A549 (cell line): ENCODE results near the gene SNX15.

Experiments used
- CBX8 ChIP-seq: fragments of 200-600 bp; sonication (generic); IDR thresholded peaks from 2 replicates; pipeline ENCODE4 v1.6.1; 2016
- CHD4 ChIP-seq: fragments of 200-600 bp; sonication (generic); IDR thresholded peaks from 2 replicates; pipeline ENCODE4 v1.6.1; 2016; ENCODE audit warnings: antibody characterized with exemption, mild to moderate bottlenecking, borderline replicate concordance
- EP300 ChIP-seq, 2 experiments: fragments of >200 bp; sonication (Bioruptor Twin); formaldehyde crosslinking; IDR thresholded peaks; 2 replicates in 1 of 2; 3 replicates in 1 of 2; pipeline ENCODE4 v1.6.1; 2016 to 2017
- JUN ChIP-seq, 2 experiments: fragments of >200 bp; sonication (Bioruptor Twin); formaldehyde crosslinking; IDR thresholded peaks; 2 replicates in 1 of 2; 3 replicates in 1 of 2; pipeline ENCODE4 v1.6.1; 2016 to 2017
- MAZ ChIP-seq: fragments of 150-350 bp; IDR thresholded peaks from 2 replicates; pipeline ENCODE4 v1.6.1; 2014; ENCODE audit warnings: antibody characterized with exemption, low read depth, low read length, borderline replicate concordance
- MYC ChIP-seq: IDR thresholded peaks from 2 replicates; pipeline ENCODE4 v1.6.1; 2012; ENCODE audit warnings: mild to moderate bottlenecking, inconsistent platforms, low read length, improper control_type of control experiment, borderline replicate concordance
- POLR2A ChIP-seq: IDR thresholded peaks from 2 replicates; pipeline ENCODE4 v1.6.1; 2012; ENCODE audit warnings: mild to moderate bottlenecking, low read length
- TP53 ChIP-seq: fragments of 250-450 bp; sonication (Bioruptor Pico); IDR thresholded peaks from 2 replicates; pipeline ENCODE4 v1.5.0; 2021; ENCODE audit warnings: mild to moderate bottlenecking, moderate library complexity
- TF ChIP-seq, protein P1 (sequence below): fragments of >200 bp; sonication (Bioruptor Twin); formaldehyde crosslinking; IDR thresholded peaks from 3 replicates; pipeline ENCODE4 v1.5.1; 2016
- TF ChIP-seq, protein P2 (sequence below): fragments of 200-600 bp; sonication (generic); IDR thresholded peaks from 2 replicates; pipeline ENCODE4 v1.6.1; 2016; ENCODE audit warnings: antibody characterized with exemption, mild to moderate bottlenecking, moderate library complexity

- TF ChIP-seq POLR2A: no peak
- TF ChIP-seq CHD4: no peak
- TF ChIP-seq, protein P1, sequence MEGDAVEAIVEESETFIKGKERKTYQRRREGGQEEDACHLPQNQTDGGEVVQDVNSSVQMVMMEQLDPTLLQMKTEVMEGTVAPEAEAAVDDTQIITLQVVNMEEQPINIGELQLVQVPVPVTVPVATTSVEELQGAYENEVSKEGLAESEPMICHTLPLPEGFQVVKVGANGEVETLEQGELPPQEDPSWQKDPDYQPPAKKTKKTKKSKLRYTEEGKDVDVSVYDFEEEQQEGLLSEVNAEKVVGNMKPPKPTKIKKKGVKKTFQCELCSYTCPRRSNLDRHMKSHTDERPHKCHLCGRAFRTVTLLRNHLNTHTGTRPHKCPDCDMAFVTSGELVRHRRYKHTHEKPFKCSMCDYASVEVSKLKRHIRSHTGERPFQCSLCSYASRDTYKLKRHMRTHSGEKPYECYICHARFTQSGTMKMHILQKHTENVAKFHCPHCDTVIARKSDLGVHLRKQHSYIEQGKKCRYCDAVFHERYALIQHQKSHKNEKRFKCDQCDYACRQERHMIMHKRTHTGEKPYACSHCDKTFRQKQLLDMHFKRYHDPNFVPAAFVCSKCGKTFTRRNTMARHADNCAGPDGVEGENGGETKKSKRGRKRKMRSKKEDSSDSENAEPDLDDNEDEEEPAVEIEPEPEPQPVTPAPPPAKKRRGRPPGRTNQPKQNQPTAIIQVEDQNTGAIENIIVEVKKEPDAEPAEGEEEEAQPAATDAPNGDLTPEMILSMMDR: no peak
- TF ChIP-seq MAZ: no peak
- TF ChIP-seq CBX8: no peak
- no peak for TF ChIP-seq MYC
- TF ChIP-seq EP300 (IDR thresholded peaks at IDR 0.05): no peak
- TF ChIP-seq JUN (IDR thresholded peaks at IDR 0.05): no peak
- TF ChIP-seq, protein P2, sequence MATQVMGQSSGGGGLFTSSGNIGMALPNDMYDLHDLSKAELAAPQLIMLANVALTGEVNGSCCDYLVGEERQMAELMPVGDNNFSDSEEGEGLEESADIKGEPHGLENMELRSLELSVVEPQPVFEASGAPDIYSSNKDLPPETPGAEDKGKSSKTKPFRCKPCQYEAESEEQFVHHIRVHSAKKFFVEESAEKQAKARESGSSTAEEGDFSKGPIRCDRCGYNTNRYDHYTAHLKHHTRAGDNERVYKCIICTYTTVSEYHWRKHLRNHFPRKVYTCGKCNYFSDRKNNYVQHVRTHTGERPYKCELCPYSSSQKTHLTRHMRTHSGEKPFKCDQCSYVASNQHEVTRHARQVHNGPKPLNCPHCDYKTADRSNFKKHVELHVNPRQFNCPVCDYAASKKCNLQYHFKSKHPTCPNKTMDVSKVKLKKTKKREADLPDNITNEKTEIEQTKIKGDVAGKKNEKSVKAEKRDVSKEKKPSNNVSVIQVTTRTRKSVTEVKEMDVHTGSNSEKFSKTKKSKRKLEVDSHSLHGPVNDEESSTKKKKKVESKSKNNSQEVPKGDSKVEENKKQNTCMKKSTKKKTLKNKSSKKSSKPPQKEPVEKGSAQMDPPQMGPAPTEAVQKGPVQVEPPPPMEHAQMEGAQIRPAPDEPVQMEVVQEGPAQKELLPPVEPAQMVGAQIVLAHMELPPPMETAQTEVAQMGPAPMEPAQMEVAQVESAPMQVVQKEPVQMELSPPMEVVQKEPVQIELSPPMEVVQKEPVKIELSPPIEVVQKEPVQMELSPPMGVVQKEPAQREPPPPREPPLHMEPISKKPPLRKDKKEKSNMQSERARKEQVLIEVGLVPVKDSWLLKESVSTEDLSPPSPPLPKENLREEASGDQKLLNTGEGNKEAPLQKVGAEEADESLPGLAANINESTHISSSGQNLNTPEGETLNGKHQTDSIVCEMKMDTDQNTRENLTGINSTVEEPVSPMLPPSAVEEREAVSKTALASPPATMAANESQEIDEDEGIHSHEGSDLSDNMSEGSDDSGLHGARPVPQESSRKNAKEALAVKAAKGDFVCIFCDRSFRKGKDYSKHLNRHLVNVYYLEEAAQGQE: no peak
- no peak for TF ChIP-seq TP53 (CRISPR knock-in tag)
Measured at GRCh38 chr11:65019824-65020223, 7.4 kb upstream of the SNX15 start.
